Breast epithelium (tissue), 3 donors: ENCODE results near the gene MAU2.

Experiments used
- CTCF ChIP-seq, 3 donors: fragments of 450-650 bp; IDR thresholded peaks; one replicate each; pipeline ENCODE4 v1.5.1; 2016 to 2017; ENCODE audit warnings: antibody characterized with exemption in 3 of 3, mild to moderate bottlenecking in 3 of 3, moderate library complexity in 3 of 3
- POLR2A ChIP-seq: fragments of 450-650 bp; IDR thresholded peaks from one replicate; pipeline ENCODE4 v1.6.1; 2016; ENCODE audit warnings: antibody characterized with exemption, mild to moderate bottlenecking, moderate library complexity
- POLR2AphosphoS5 ChIP-seq, 3 donors: sonication (generic); formaldehyde crosslinking; IDR thresholded peaks; one replicate each; pipeline ENCODE4 v1.6.1; 2017; ENCODE audit warnings: antibody characterized with exemption in 3 of 3

GRCh38 chr19:19399733-19400433, 79.3 kb downstream of the MAU2 start:
- TF ChIP-seq CTCF (IDR thresholded peaks at IDR 0.05) (no peak), POLR2AphosphoS5 (IDR thresholded peaks at IDR 0.05) (no peak), POLR2A (no peak)
